CD4-positive, alpha-beta T cell treated with Interleukin-2 at 100 ng/mL for 4 hours (primary cell): ENCODE measurements around the gene MCCC1.
A peak's percentile ranks its signal among the peaks of the same experiment; 100 is the strongest.
"Not testable (repeated sequence)": the region's sequence is repeated elsewhere in the genome, so short reads cannot be mapped to it uniquely, and the experiment has no call there.

ENCODE experiments used
- DNase-seq: peaks from one replicate; pipeline ENCODE4 v3.0.0-alpha.2; 2020; ENCODE audit warnings: low spot score

The MCCC1 gene

DNA sequence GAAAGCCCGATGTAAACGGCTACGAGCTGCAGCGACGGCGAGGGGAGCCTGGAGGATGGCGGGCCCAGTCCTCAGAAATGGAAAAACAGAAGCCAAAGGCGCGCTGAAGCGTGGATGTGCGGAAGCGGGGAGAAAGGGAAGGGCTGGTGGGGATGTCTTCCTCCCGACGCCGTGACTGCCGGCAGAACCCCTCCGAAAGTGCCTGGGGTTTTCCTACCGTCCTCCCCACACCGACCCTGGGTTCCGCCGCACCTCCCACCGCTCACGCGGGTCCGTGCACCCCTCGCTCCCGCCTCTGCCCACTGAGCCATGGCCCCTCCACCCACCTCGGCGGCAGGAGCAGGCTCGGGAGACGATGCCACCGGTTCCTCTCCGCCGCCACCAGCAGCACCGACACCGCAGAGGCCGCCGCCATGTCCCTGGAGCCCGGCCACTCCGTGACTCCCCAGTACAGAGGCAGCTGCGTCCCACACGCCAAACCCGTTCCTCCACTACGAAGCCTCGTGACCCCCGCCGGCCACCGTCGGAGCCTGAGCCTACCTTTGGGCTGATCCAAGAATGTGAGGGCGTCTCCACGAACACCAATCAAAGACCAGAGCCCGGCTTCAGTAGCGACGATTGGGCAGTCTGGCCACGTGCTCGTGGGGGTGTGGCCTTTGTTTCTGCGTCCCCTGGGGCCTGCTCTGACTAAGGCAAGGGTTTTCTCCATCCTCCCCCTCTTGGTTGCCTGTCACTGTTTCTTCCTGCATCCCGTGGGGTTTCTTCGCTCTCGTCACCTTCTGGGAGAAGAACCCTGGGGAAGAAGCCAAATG lies at the start of gene MCCC1:
Gene MCCC1, minus strand, starts transcription at position 471 of the 812 bp plus-strand sequence. Its CDS starts 56 bp downstream, at position 415.
- peak; percentile 98 for DNase-seq

GRCh38 chr3:183148056-183148455 lies 48.8 kb upstream of the MCCC1 start:
- DNase-seq: no peak

DNA sequence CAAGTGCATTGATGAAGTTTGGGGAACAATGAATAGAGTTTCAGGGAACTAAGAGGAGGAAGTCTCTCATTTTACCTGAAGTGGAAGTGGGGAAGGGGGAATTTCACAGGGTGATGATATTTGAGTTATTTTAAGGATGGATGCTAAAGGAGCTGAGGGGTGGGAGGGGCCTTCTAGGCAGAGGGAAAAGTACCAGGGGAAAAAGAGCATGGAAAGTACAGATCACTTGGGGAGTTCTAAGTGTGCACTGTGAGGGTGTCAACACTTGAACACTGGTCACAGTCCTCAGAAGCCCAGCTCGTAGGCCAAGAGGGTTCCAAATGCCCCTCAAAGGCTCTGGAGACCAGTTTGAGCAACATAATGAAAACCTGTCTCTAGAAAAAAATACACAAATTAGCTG lies 45.1 kb upstream of the MCCC1 start:
- no peak for DNase-seq

DNA sequence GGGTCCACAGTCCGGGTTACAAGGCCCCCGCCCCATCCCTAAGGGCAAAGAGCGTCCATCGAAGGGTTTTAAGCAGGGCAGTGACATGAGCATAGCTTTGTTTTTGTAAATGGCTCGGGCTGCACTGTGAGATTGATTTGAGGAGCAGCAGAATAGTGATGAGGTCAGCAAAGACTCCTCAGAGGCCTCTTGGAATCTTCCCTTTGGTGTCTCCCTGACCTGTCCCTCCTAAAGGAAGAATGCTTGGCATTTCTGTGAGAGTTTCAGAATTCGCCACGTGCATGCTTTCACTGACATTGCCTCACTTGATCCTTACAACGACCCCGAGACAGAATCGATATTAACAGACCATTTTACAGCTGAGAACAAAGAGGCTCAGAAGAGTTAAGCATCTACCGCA lies 42.9 kb upstream of the MCCC1 start:
- DNase-seq: no peak

GRCh38 chr3:183134844-183135243 lies 35.5 kb upstream of the MCCC1 start:
- DNase-seq: no peak

DNA sequence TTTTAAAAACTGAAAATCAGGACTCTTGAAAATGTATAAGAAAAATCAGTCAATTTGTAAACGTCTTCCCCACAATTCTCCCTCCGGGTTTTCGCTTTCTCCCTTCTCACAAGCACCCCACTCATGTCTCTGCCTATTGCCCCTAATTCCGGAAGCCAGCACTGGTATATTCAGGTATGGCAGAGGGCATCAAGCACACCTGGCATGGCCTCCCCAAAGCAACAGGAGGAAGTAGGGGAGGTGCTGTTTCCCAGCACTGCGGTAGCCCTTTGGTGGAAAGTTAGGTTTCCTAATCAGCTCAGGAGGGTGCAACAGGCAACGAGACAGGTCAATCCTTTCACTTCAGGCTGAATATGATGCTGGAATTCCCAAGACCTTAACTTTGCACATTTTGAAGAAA lies 33.1 kb upstream of the MCCC1 start:
- no peak for DNase-seq

- no peak for DNase-seq
Measured at GRCh38 chr3:183131735-183132134, 32.4 kb upstream of the MCCC1 start.

DNA sequence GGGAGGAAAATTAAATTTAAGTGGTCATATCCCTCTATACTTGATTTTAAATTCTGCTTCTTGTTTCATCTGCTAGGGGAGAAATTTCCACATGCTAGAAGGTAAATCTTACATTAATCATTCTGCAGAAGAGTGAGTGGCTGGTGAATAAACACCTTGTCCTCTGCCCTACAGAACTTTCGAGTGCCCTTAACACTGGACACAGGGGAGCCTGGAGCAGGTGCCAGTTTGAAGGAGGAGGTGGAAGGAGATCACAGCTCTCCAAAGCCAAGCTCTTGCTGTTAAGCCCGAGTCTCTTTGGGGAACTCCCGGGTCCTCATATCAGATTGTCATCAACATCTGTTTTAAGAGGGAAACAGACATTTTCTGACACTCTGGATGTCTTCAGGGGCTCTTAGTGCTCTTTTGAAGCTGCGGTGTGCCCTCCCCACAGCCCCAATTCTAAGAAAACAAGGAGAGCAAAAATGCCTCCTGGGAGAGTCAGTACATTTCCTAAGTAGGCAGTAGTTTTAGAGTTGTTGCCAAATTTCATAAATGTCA lies 32.0 kb upstream of the MCCC1 start:
- DNase-seq: no peak

GRCh38 chr3:183129243-183129642 lies 29.9 kb upstream of the MCCC1 start:
- DNase-seq: no peak

- no peak for DNase-seq
Measured at GRCh38 chr3:183128709-183129108, 29.4 kb upstream of the MCCC1 start.

DNA sequence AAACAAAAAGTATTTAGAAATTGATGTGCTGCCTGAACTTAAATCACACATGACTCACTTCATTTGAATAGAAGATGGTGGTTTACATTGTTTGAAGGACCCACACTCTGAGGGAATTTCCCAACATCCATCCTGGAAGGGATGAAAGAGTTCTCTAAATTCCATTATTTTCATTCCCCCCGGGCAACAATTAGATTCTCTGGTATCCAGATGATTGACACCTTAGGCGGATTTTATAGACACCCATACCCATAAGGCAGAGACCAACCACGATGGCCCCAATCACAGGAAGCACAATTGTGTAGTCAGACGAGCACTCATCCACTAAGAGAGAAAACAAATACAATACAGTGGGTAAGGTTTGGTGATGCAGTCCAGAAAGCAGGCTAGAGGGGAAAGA lies 24.6 kb upstream of the MCCC1 start:
- no peak for DNase-seq

DNA sequence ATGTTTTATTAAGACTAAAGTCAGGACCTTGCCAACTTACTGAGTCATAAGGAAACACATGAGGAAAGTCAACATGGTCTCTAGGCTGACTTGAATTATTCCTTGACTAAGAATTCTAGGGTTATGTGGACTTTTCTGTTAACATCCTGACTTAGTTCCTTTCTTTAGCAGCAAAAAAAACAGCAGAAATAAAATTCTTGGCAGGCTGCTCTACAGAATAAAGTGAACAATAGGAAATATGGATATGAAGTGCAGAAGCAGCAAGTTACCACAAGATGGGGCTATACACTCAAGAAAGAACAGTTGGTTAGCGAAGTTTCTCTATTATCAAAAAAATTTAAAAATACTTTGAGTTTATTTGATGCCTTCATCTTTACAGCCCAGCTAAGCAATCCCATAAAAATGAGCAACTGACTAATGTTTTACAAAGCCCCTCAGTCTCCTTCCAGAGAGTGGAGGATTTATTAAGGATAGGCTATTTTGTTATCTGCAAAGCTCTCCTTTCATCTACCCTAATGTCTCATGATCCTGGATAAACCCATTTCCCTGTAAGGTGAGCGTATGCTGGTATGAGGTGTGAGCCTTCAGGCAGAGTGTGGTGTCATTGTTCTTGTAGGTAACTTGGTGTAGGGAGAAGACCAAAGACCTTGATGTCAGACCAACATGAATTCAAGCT lies 23.1 kb upstream of the MCCC1 start:
- peak; percentile 57 for DNase-seq

- no peak for DNase-seq
Measured at GRCh38 chr3:183120538-183121215, 21.4 kb upstream of the MCCC1 start.

GRCh38 chr3:183117056-183117455 lies 17.8 kb upstream of the MCCC1 start:
- DNase-seq: no peak

GRCh38 chr3:183116025-183116614 lies 16.8 kb upstream of the MCCC1 start:
- DNase-seq: peak; percentile 42

- no peak for DNase-seq
Measured at GRCh38 chr3:183114384-183115178, 15.3 kb upstream of the MCCC1 start.

DNA sequence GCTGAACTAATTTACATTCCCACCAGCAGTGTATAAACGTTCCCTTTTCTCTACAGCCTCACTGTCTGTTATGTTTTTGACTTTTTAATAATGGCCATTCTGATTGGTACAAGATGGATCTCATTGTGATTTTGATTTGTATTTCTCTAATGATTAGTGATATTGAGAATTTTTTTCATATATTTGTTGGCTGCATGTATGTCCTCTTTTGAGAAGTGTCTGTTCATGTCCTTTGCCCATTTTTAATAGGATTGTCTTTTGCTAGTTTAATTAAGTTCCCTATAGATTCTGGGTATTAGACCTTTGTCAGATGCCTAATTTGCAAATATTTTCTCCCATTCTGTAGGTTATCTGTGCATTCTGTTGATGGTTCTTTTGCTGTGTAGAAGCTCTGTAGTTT lies 10.6 kb upstream of the MCCC1 start:
- not testable (repeated sequence) for DNase-seq

DNA sequence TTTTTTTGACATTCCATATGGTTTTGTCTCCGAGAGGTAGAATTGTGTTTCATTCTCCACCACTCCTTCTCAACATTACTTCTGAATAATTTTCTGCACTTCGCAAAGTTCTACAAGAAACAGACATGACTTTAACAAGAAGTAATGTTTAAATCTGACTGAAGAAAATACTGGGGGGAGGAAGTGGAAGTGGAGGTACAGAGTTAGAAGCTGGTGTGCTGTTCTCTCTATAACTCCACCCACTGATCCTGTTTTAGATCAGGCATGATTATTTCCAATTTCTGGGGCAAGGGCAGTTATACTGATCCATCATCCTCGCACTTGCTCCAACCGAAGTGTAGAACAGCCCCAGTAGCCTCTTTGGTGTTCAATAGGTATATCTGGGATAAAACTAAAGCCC lies 9.2 kb upstream of the MCCC1 start:
- no peak for DNase-seq

DNA sequence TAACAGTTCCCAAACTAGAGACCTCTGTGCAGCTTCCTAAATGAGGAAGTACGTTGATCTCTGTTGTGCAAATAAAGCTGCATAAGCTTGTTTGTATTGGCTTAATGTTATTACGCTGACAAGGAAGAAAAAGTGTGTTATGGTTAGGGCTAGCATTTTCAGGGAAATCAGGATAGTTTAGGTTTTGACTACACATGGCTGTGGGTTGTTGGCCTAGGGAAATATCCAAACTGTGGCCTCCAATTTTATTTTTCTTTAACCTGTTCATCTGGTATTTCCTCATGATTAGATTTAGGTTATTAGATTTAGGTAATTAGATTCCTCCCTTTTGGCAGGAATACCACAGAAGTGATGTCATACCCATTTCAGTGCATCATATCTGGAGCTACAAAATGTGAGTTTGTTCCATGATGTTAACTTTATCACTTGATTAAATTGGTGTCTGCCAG lies 8.7 kb upstream of the MCCC1 start:
- DNase-seq: no peak

DNA sequence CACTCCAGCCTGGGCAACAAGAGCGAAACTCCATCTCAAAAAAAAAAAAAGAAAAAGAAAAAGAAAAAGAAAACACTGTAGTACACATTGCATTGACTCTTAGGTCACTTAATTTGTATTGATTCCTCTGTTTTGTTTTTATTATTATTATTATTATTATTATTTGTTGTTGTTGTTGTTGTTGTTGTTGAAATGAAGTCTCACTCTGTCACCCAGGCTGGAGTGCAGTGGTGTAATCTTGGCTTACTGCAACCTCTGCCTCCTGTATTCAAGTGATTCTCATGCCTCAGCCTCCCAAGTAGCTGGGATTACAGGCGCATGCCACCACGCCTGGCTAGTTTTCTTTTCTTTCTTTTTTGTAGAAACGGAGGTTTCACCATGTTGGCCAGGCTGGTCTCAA lies 8.1 kb upstream of the MCCC1 start:
- DNase-seq: not testable (repeated sequence)

- no peak for DNase-seq
Measured at GRCh38 chr3:183106635-183107034, 7.3 kb upstream of the MCCC1 start.
